Middle frontal gyrus (tissue), 1 donor: ENCODE results near the gene PSME2.

ENCODE experiments used
- DNase-seq: peaks from one replicate; pipeline ENCODE4 v3.0.0-alpha.2; 2015; ENCODE audit warnings: low spot score; ENCODE audit errors: extremely low spot score

Gene PSME2

GRCh38 chr14:24179961-24180796, 33.8 kb upstream of the PSME2 start:
- DNase-seq, result no peak

- DNase-seq, result no peak
Observed at GRCh38 chr14:24179294-24179960, 33.0 kb upstream of the PSME2 start.

- DNase-seq, result no peak
Observed at GRCh38 chr14:24178399-24179178, 32.2 kb upstream of the PSME2 start.

GRCh38 chr14:24177891-24178290, 31.5 kb upstream of the PSME2 start:
- DNase-seq, result no peak

- no peak for DNase-seq
Observed at GRCh38 chr14:24177041-24177825, 30.8 kb upstream of the PSME2 start.

GRCh38 chr14:24176599-24176998, 30.2 kb upstream of the PSME2 start:
- DNase-seq, result no peak

- DNase-seq, result no peak
Observed at GRCh38 chr14:24172871-24173281, 26.5 kb upstream of the PSME2 start.

- DNase-seq, result no peak
Observed at GRCh38 chr14:24172261-24172860, 26.0 kb upstream of the PSME2 start.

- DNase-seq, result peak; percentile 83
Observed at GRCh38 chr14:24171422-24172260, 25.2 kb upstream of the PSME2 start, which contains the start of gene REC8. REC8 (plus strand) TSS chr14:24172080; CDS start chr14:24172553, 473 bp downstream.

GRCh38 chr14:24167469-24168114, 21.2 kb upstream of the PSME2 start:
- DNase-seq, result no peak

- no peak for DNase-seq
Observed at GRCh38 chr14:24165785-24166184, 19.4 kb upstream of the PSME2 start.

GRCh38 chr14:24164518-24164991, 18.1 kb upstream of the PSME2 start:
- DNase-seq, result no peak

GRCh38 chr14:24162093-24162492, 15.7 kb upstream of the PSME2 start:
- no peak for DNase-seq

GRCh38 chr14:24160850-24161804, 14.7 kb upstream of the PSME2 start, which contains the start of gene IRF9:
IRF9 (plus strand) TSS chr14:24161265; CDS start chr14:24162145, 880 bp downstream.
- peak; percentile 93 for DNase-seq

- no peak for DNase-seq
Observed at GRCh38 chr14:24160499-24160849, 14.1 kb upstream of the PSME2 start.

GRCh38 chr14:24159777-24160498, 13.5 kb upstream of the PSME2 start:
- DNase-seq, result no peak

GRCh38 chr14:24157331-24157730, 10.9 kb upstream of the PSME2 start:
- DNase-seq, result no peak
